ENCODE results near the gene TRIOBP.

DNA sequence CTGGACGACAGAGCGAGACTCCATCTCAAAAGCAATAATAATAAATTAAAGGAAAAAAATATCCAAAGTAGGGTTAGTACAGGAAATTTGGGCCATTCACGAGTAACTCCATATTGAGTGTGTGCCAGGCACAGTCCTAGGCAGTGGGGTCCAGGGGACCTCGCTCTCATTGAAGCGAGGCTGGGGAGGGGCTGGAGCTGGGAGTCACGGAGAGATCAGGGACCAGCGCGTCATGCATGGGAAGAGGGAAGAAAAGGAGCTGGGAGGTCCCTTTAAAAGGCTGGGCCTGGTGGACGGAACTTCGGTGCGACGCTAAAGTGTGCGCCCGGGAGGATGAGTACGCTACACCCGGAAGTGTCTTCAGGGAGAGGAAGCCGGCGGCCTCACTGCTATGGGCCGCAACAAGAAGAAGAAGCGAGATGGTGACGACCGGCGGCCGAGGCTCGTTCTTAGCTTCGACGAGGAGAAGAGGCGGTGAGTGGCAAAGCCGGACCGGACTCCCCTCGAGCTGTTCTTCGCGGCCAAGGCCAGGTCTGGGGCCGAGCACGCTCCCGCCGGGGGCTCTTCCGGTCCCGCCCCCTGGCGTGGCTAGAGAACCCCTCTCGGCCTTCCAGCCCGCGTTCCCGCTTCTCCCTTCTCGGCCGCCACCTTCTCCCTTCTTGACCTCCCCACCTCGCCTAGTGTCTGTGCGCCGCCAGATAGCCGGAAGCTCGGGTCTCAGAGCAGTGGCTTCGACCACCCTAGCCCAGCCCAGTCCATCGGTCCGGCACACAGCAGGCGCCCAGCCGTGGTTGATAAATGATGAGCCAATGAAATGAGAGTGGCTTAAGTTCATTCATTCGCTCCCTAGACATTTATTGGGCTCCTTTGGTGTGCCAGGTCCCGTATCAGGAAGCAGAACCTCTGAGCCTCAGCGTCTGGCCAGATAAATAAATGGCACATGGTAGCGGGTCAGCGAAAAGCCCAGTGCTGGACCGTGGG lies 10.6 kb upstream of the TRIOBP start, which contains the start of gene NOL12:
- TF ChIP-seq POLR2A (IDR thresholded peaks at IDR 0.05; ENCODE audit: low read depth, low read length): peak; percentile 81
- peak; percentile 76; the same call in 1 of the 2 replicates for TF ChIP-seq POLR2AphosphoS5 (IDR thresholded peaks at IDR 0.05; ENCODE audit: low read depth, low read length)
- TF ChIP-seq TAF1 (IDR thresholded peaks at IDR 0.05; ENCODE audit: low read depth, low read length): peak; percentile 87
- peak; percentile 49; the same call in 1 of the 2 replicates for TF ChIP-seq SPI1 (IDR thresholded peaks at IDR 0.05; ENCODE audit: low read depth, low read length)
